Testis (tissue), 3 donors: ENCODE results near the gene KRT3. TPM values are rescaled to one million over a fixed set of nuclear protein-coding genes. Genes with fewer than 3 reads are reported as not detected.

Experiments
- DNase-seq: peaks from one replicate; pipeline ENCODE4 v3.0.0-alpha.2; 2019
- H3K27ac ChIP-seq, 2 donors: fragments of 200-600 bp; sonication (generic); one replicate each; pipeline ENCODE4 v1.5.1; 2019
- H3K27me3 ChIP-seq: fragments of 200-600 bp; sonication (generic); one replicate; pipeline ENCODE4 v1.5.1; 2019
- H3K36me3 ChIP-seq: fragments of 200-600 bp; sonication (generic); one replicate; pipeline ENCODE4 v1.5.1; 2017; ENCODE audit warnings: low read depth; ENCODE audit errors: missing control alignments
- H3K4me1 ChIP-seq: fragments of 200-600 bp; sonication (generic); one replicate; pipeline ENCODE4 v1.5.1; 2019
- H3K4me3 ChIP-seq, 2 donors: fragments of 200-600 bp; sonication (generic); one replicate each; pipeline ENCODE4 v1.5.1; 2017 to 2019
- H3K9me3 ChIP-seq: fragments of 200-600 bp; sonication (generic); one replicate; pipeline ENCODE4 v1.5.1; 2017
- POLR2A ChIP-seq: fragments of 450-650 bp; IDR thresholded peaks from one replicate; pipeline ENCODE4 v1.6.1; 2017; ENCODE audit warnings: antibody characterized with exemption, mild to moderate bottlenecking, moderate library complexity
- WGBS, 2 donors: methylation state at CpG; one replicate each; pipeline ENCODE4 v1.1.5; 2018; 5-methylcytosine and 5-hydroxymethylcytosine counted together
- intact Hi-C: fragments of 100-400 bp; cut with DNase I; formaldehyde crosslinking; loops from one replicate; pipeline ENCODE4 v1.15.1; 2023; ENCODE audit warnings: low total_unique reads
- polyA plus RNA-seq: library from polyadenylated mRNA; stranded (reverse); fragments of 350-450 nt; fragmentation: Illumina TruSeq; extraction: RNeasy Lipid Tissue Mini Kit (QIAGEN cat#74804); gene quantifications from one replicate; pipeline ENCODE4 v1.2.3, GENCODE V29; 2014; ENCODE audit warnings: low read depth, low replicate concordance; ENCODE audit not compliant: insufficient read depth
- total RNA-seq, 2 donors: library from RNA; depleted of rRNA; stranded (reverse); fragments of >200 nt; gene quantifications; one replicate each; pipeline ENCODE4 v1.2.3, GENCODE V29; 2016
- TF ChIP-seq, protein P1 (sequence below), 3 experiments: fragments of 450-650 bp in 2 of 3; fragments of 200-600 bp in 1 of 3; sonication (generic) in 1 of 3; IDR thresholded peaks; one replicate each; pipeline ENCODE4 v1.5.1; 2016 to 2019; ENCODE audit warnings: antibody characterized with exemption in 3 of 3, mild to moderate bottlenecking in 2 of 3, moderate library complexity in 1 of 3

KRT3 gene
- total and polyA plus RNA-seq, 3 donors from 2014 or later = not detected

- 72 to 90% methylated on average over 3 of the region's 3 CpGs for WGBS, 2 donors
- TF ChIP-seq, protein P1, sequence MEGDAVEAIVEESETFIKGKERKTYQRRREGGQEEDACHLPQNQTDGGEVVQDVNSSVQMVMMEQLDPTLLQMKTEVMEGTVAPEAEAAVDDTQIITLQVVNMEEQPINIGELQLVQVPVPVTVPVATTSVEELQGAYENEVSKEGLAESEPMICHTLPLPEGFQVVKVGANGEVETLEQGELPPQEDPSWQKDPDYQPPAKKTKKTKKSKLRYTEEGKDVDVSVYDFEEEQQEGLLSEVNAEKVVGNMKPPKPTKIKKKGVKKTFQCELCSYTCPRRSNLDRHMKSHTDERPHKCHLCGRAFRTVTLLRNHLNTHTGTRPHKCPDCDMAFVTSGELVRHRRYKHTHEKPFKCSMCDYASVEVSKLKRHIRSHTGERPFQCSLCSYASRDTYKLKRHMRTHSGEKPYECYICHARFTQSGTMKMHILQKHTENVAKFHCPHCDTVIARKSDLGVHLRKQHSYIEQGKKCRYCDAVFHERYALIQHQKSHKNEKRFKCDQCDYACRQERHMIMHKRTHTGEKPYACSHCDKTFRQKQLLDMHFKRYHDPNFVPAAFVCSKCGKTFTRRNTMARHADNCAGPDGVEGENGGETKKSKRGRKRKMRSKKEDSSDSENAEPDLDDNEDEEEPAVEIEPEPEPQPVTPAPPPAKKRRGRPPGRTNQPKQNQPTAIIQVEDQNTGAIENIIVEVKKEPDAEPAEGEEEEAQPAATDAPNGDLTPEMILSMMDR (IDR thresholded peaks at IDR 0.05) = no peak
- TF ChIP-seq POLR2A = no peak
- no peak overlapping the region for H3K4me3 ChIP-seq
- no peaks in the 10 kb centered on the region for H3K9me3 ChIP-seq
- intact Hi-C loops = no loop called here
- no peaks in the 10 kb centered on the region for H3K4me1 ChIP-seq
- no peaks in the 10 kb centered on the region for H3K27me3 ChIP-seq
- DNase-seq = no peak
- no peaks in the 10 kb centered on the region for H3K36me3 ChIP-seq
- H3K27ac ChIP-seq = no peak overlapping the region
Observed at GRCh38 chr12:52749827-52750226, 46.1 kb downstream of the KRT3 start.

- Histone ChIP-seq H3K36me3 (no peaks in the 10 kb centered on the region), H3K4me3 (no peak overlapping the region), H3K27ac (no peak overlapping the region), H3K4me1 (no peaks in the 10 kb centered on the region), H3K9me3 (no peaks in the 10 kb centered on the region), H3K27me3 (no peaks in the 10 kb centered on the region)
- DNase-seq = no peak
- intact Hi-C loops = no loop called here
- WGBS, 2 donors = 71 to 81% methylated on average over 14 of the region's 14 CpGs
- TF ChIP-seq, protein P1 (IDR thresholded peaks at IDR 0.05) = no peak
- no peak for TF ChIP-seq POLR2A
Observed at GRCh38 chr12:52748578-52748977, 47.3 kb downstream of the KRT3 start.

DNA sequence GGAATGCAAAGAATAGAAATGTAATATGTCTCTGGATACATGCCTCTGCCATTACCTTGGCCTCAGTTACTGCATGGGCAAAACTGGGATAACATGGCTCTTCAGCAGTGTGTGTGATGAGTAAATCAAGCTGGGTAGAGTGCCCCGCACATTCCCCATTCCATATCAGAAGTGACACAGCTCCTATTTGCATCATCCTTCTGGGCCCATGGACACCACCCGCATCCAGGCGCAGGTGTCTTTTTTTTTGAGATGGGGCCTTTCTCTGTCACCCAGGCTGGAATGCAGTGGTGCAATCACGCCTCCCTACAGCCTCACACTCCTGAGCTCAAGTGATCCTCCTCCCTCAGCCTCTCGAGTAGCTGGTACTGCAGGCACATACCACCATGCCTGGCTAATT lies 50.4 kb downstream of the KRT3 start:
- Histone ChIP-seq H3K27me3 (no peaks in the 10 kb centered on the region), H3K9me3 (no peaks in the 10 kb centered on the region), H3K4me1 (no peaks in the 10 kb centered on the region), H3K4me3 (no peak overlapping the region), H3K27ac (no peak overlapping the region), H3K36me3 (no peaks in the 10 kb centered on the region)
- no peak for TF ChIP-seq POLR2A
- TF ChIP-seq, protein P1 (IDR thresholded peaks at IDR 0.05) = no peak
- WGBS, 2 donors = 77 to 90% methylated on average over 5 of the region's 5 CpGs
- intact Hi-C loops = no loop called here
- no peak for DNase-seq

- H3K36me3 ChIP-seq = no peaks in the 10 kb centered on the region
- H3K4me1 ChIP-seq = no peaks in the 10 kb centered on the region
- no peak overlapping the region for H3K27ac ChIP-seq
- intact Hi-C loops = no loop called here
- H3K9me3 ChIP-seq = no peaks in the 10 kb centered on the region
- WGBS, 2 donors = 50% methylated on average over 1 of the region's 1 CpG; no CpG with 5 or more reads in 1 of the 2 donors
- TF ChIP-seq, protein P1 (IDR thresholded peaks at IDR 0.05) = no peak
- TF ChIP-seq POLR2A = no peak
- DNase-seq = no peak
- no peak overlapping the region for H3K4me3 ChIP-seq
- H3K27me3 ChIP-seq = no peaks in the 10 kb centered on the region
Observed at GRCh38 chr12:52744493-52745156, 51.3 kb downstream of the KRT3 start.
